GM23338 (cell line): ENCODE measurements around the gene C6. TPM values are rescaled to one million over a fixed set of nuclear protein-coding genes. Genes with fewer than 3 reads are reported as not detected.

Experiments used
- ATAC-seq: fragments of 200-7000 bp; cut with Tn5 transposase; 3 replicates; pipeline ENCODE4 v1.9.1; 2020
- DNase-seq: peaks from one replicate; pipeline ENCODE4 v3.0.0-alpha.2; 2015; ENCODE audit warnings: low spot score
- H2AFZ ChIP-seq: fragments of 200-600 bp; sonication (generic); 2 replicates; pipeline ENCODE4 v1.8.0; 2016; ENCODE audit warnings: antibody characterized with exemption, mild to moderate bottlenecking, moderate library complexity
- H3F3A ChIP-seq: fragments of 200-600 bp; sonication (generic); replicated peaks from 2 replicates; pipeline ENCODE4 v1.8.0; 2017; ENCODE audit warnings: antibody characterized with exemption, mixed run types, low read depth
- H3K27ac ChIP-seq: fragments of 200-600 bp; sonication (generic); 2 replicates; pipeline ENCODE4 v1.6.1; 2016; ENCODE audit warnings: low read depth
- H3K27me3 ChIP-seq: fragments of 200-600 bp; sonication (generic); 2 replicates; pipeline ENCODE4 v1.8.0; 2016; ENCODE audit warnings: mild to moderate bottlenecking, mixed run types, moderate library complexity; ENCODE audit not compliant: insufficient read depth
- H3K36me3 ChIP-seq: fragments of 200-600 bp; sonication (generic); 2 replicates; pipeline ENCODE4 v1.8.0; 2016; ENCODE audit warnings: mild to moderate bottlenecking; ENCODE audit not compliant: insufficient read depth
- H3K4me1 ChIP-seq: fragments of 200-600 bp; sonication (generic); 2 replicates; pipeline ENCODE4 v1.8.0; 2016; ENCODE audit warnings: mild to moderate bottlenecking, moderate library complexity; ENCODE audit not compliant: insufficient read depth
- H3K4me2 ChIP-seq: fragments of 200-600 bp; sonication (generic); 2 replicates; pipeline ENCODE4 v1.7.1; 2017; ENCODE audit warnings: mixed run types
- H3K4me3 ChIP-seq: fragments of 200-600 bp; sonication (generic); 2 replicates; pipeline ENCODE4 v1.6.1; 2016; ENCODE audit warnings: mixed run types
- H3K79me2 ChIP-seq: fragments of 200-600 bp; sonication (generic); replicated peaks from 2 replicates; pipeline ENCODE4 v1.8.0; 2017; ENCODE audit warnings: mild to moderate bottlenecking; ENCODE audit not compliant: insufficient read depth
- H3K9me2 ChIP-seq: fragments of 200-600 bp; sonication (generic); 2 replicates; pipeline ENCODE4 v1.8.0; 2017; ENCODE audit not compliant: insufficient read depth
- H4K20me1 ChIP-seq: fragments of 200-600 bp; sonication (generic); replicated peaks from 2 replicates; pipeline ENCODE4 v1.8.0; 2017; ENCODE audit warnings: mild to moderate bottlenecking; ENCODE audit not compliant: insufficient read depth
- H3K27ac Mint-ChIP-seq: 2 replicates; pipeline ENCODE4 v1.8.0; 2020; ENCODE audit warnings: inconsistent platforms, mild to moderate bottlenecking, moderate library complexity, mixed read lengths
- H3K27me3 Mint-ChIP-seq: 3 replicates; pipeline ENCODE4 v1.8.0; 2022; ENCODE audit warnings: low read depth, mild to moderate bottlenecking, moderate library complexity, mixed read lengths, inconsistent platforms; ENCODE audit not compliant: insufficient read depth, poor library complexity
- H3K36me3 Mint-ChIP-seq: 3 replicates; pipeline ENCODE4 v1.8.0; 2021; ENCODE audit warnings: low read depth, mild to moderate bottlenecking, inconsistent platforms, moderate library complexity, mixed read lengths
- H3K4me1 Mint-ChIP-seq: 3 replicates; pipeline ENCODE4 v1.8.0; 2020; ENCODE audit warnings: mild to moderate bottlenecking, inconsistent platforms, mixed read lengths
- H3K4me3 Mint-ChIP-seq: 3 replicates; pipeline ENCODE4 v1.8.0; 2021; ENCODE audit warnings: moderate library complexity, mild to moderate bottlenecking, inconsistent platforms, mixed read lengths
- H3K9me3 Mint-ChIP-seq: 3 replicates; pipeline ENCODE4 v1.8.0; 2020; ENCODE audit warnings: moderate library complexity, mild to moderate bottlenecking, inconsistent platforms, mixed read lengths
- CREB1 ChIP-seq: fragments of 250-450 bp; sonication (Bioruptor Pico); IDR thresholded peaks from 2 replicates; pipeline ENCODE4 v1.5.0; 2020; ENCODE audit warnings: low read depth, mild to moderate bottlenecking, moderate library complexity
- ETS1 ChIP-seq: IDR thresholded peaks from 2 replicates; pipeline ENCODE4 v1.6.1; 2016; ENCODE audit warnings: antibody characterized with exemption
- EZH2phosphoT487 ChIP-seq: fragments of 200-600 bp; sonication (generic); IDR thresholded peaks from one replicate; pipeline ENCODE4 v1.8.1; 2018; ENCODE audit warnings: antibody characterized with exemption; ENCODE audit not compliant: unreplicated experiment
- REST ChIP-seq: IDR thresholded peaks from one replicate; pipeline ENCODE4 v1.6.1; 2018; ENCODE audit warnings: antibody characterized with exemption; ENCODE audit not compliant: unreplicated experiment
- ZNF462 ChIP-seq: fragments of 250-450 bp; sonication (Bioruptor Pico); IDR thresholded peaks from 2 replicates; pipeline ENCODE4 v1.5.0; 2020; ENCODE audit warnings: mild to moderate bottlenecking, moderate library complexity
- polyA plus RNA-seq: library from polyadenylated mRNA; unstranded; fragments of >200 nt; fragmentation: Nextera tagmentation; extraction: Ambion mirVana; gene quantifications from 2 replicates; pipeline ENCODE4 v1.2.1, GENCODE V29; 2016
- total RNA-seq: library from RNA; depleted of rRNA; stranded (reverse); fragments of >200 nt; shearing (Covaris generic); gene quantifications from 2 replicates; pipeline ENCODE4 v1.2.3, GENCODE V29; 2014

Gene C6
- total and polyA plus RNA-seq, 2 experiments from 2014 or later, result not detected

- no peak for TF ChIP-seq ZNF462 (CRISPR knock-in tag)
- TF ChIP-seq ETS1, result no peak
These were observed 30.7 kb downstream of the C6 start (continued) for GRCh38 chr5:41182666-41183065.

GRCh38 chr5:41181691-41182564 is 31.4 kb downstream of the C6 start:
- peak overlapping the region; percentile 20 for H3K27ac Mint-ChIP-seq

More at GRCh38 chr5:41181691-41182564, 31.4 kb downstream of the C6 start:
- TF ChIP-seq EZH2phosphoT487 (no peak), CREB1 (CRISPR knock-in tag) (no peak), REST (no peak)
- ATAC-seq, result no peak
- Histone ChIP-seq H4K20me1 (no peaks in the 10 kb centered on the region), H3K4me1 (no peaks in the 10 kb centered on the region), H3F3A (no peaks in the 10 kb centered on the region), H3K79me2 (no peaks in the 10 kb centered on the region), H3K4me2 (no peak overlapping the region), H3K9me2 (no peaks in the 10 kb centered on the region), H3K4me3 (no peak overlapping the region), H2AFZ (peak overlapping the region; percentile 79; the same call in 1 of the 2 replicates), H3K27ac (no peak overlapping the region), H3K27me3 (no peaks in the 10 kb centered on the region), H3K36me3 (no peaks in the 10 kb centered on the region)
- Mint-ChIP-seq H3K4me3 (no peak overlapping the region), H3K36me3 (no peaks in the 10 kb centered on the region), H3K9me3 (no peaks in the 10 kb centered on the region), H3K4me1 (peaks cover 10% of the 10 kb centered on the region), H3K27me3 (no peaks in the 10 kb centered on the region)
- DNase-seq, result no peak
